B cell (primary cell): Measurements from ENCODE around the gene TNFRSF1A.

Experiments
- EZH2 ChIP-seq: IDR thresholded peaks from 2 replicates; pipeline ENCODE4 v1.6.1; 2012; ENCODE audit warnings: borderline replicate concordance, low read depth, mild to moderate bottlenecking, moderate library complexity, low read length; ENCODE audit not compliant: insufficient read depth, poor library complexity, severe bottlenecking
- TF ChIP-seq, protein P1 (sequence below): fragments of 200-600 bp; IDR thresholded peaks from one replicate; pipeline ENCODE4 v1.8.0; 2022; ENCODE audit warnings: antibody characterized with exemption, mild to moderate bottlenecking

DNA sequence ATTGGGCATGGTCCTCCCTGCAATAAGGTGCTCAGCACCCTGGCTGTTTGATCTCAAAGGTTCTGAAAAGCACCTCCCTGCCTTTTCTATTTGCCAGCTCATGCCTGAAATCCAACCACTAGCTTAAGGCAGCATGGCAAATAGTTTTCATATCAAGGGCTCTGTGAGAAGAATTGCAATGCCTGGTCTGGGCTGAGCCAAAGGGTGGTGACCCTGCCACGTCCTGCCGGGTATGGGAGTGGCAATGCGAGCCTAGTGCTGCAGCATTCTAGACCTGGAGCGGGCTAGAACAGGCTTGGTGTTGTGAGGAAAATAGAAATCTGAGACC lies 35.8 kb upstream of the TNFRSF1A start:
- TF ChIP-seq, protein P1, sequence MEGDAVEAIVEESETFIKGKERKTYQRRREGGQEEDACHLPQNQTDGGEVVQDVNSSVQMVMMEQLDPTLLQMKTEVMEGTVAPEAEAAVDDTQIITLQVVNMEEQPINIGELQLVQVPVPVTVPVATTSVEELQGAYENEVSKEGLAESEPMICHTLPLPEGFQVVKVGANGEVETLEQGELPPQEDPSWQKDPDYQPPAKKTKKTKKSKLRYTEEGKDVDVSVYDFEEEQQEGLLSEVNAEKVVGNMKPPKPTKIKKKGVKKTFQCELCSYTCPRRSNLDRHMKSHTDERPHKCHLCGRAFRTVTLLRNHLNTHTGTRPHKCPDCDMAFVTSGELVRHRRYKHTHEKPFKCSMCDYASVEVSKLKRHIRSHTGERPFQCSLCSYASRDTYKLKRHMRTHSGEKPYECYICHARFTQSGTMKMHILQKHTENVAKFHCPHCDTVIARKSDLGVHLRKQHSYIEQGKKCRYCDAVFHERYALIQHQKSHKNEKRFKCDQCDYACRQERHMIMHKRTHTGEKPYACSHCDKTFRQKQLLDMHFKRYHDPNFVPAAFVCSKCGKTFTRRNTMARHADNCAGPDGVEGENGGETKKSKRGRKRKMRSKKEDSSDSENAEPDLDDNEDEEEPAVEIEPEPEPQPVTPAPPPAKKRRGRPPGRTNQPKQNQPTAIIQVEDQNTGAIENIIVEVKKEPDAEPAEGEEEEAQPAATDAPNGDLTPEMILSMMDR: no peak
- no peak for TF ChIP-seq EZH2
